GM19324 (cell line): Measurements from ENCODE around the gene ANKDD1B.

Source experiments
- ATAC-seq: cut with Tn5 transposase; IDR thresholded peaks from one replicate; pipeline ENCODE4 v1.9.1; 2021; ENCODE audit warnings: mild to moderate bottlenecking, moderate library complexity; ENCODE audit not compliant: unreplicated experiment, low FRiP score

The ANKDD1B gene

DNA sequence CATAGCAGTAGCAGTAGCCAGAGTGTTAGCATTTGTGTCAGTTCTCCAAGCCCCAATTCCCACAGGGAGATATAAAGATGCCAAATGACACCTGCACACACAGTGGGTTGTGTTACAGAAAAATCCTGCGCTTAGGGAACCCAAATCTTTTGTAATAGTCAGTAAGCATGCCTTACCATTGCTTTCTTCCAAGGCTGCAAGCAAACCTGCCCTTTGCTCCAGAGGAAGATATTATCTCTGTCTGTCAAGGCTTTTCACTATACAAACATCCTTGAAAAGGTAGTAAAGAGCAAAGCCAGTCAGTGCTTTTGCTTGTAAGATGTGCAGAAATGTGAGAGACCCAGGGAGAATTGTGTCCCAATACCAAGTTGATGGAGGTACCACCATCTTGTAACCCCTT lies 2.9 kb downstream of the ANKDD1B start:
- no peak for ATAC-seq

DNA sequence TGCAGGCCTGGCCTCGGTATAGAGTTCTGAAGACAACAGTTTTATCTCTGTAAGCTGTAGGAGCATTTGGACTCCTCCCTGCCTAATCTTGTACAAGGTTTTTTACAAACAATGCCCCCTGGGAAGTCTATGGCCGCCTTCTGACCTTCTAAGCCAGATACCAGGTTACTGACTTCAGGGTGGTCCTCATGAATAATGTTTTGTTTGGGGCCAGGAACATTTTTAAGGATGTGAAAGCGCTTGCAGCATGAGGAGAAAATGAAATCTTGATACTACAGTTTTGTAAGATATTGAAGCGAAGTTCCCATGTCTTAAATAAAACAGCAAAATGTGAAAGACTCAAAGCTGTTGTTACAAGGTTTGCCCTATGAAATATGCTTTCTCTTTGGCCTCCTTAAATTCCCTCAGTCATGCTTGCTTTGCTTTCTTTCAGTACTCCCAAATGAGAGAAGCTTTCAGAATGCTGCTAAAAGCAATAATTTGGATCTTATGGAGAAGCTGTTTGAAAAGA lies 5.2 kb downstream of the ANKDD1B start:
- no peak for ATAC-seq

DNA sequence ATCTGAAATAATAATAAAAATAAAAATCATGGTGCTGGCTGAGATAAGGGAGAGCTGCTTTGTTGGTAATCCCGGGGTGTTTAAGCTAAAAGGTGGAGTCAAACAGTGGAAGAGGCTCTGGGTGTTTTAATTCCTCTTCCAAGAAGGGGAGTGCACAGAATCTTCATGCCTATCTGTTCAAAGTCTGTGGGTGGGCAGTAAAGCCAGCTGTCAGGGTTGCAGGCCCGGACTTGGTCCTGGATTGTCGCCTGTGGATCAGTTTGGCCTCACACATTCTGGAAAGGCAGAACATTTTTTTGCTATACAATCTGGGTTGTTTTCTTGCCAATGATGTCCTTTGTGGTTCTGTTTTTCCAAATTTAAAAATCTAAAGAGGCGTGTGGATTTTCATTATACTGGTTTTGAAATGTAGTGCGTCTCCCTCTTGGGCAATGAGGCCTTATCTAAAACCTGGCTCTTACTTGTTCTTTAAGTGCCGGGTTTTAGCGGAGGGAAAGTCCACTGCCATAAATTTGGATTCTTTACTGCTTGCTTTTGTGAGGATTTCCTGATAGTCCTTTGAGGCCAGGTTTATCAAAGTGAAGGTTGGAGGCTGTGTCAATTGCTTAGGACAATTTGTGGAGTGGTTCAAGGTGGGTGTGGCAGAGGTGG lies 5.8 kb downstream of the ANKDD1B start:
- ATAC-seq, result no peak

DNA sequence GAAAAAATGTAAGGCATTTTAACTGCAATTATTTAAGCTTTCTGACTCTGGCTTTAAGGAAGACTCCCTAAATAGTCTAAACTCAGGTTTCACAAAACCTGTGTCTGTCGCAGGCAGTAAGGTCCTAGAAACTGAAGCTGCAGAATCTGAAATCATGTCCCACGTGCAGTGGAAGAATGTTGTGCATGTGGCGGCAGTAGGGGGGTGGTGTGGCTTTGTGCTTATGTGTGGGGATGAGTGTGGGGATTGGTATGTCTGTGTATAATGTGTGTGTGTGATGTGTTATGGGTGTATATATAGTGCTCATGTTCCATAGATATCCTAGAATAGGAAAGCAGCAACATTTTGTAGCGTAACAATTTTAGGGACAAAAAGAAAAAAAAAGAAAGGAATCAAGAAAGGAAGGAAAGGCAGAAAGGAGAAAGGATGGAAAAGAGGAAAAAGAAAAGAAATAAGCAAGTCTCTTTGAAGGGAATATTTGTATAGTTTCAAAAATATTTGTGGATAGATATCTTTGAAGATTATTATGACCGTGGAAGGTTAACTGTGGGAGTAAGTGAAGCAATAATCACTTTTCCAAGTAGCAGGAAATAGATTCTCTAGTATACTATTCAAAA lies 6.6 kb downstream of the ANKDD1B start:
- no peak for ATAC-seq

DNA sequence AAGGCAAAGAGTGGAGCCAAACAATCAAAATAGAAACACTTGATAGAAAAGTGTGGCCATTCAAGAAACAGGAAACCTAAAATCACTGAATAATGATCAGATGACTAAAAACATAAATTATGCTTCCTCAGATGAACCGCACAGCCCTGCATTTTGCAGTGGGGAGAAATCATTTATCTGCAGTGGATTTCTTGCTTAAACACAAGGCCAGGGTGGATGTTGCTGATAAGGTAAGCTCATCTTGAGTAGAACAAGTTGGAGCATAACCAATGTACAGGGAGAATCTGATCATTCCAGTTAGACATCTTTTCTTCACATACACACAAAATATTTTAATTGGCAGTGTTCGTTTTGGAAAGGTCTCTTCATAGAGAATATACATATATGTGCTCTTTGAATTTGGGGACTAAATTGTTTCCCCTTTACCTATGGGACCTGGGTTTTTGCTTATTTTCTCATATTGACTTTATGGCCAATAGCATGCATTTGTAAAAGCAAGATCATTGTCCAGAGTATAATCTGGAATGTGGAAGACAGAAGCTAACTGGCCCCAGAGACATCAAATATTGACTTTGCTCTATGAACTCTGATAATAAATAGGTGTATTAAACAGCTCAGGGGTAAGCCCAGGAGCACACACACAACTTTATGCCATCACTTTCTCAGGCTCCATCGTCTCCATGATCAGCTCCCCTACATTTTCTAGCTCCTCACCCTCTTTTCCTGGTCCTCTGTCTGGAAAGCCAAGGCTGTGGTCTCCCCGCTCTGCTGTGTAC lies 9.1 kb downstream of the ANKDD1B start:
- no peak for ATAC-seq

DNA sequence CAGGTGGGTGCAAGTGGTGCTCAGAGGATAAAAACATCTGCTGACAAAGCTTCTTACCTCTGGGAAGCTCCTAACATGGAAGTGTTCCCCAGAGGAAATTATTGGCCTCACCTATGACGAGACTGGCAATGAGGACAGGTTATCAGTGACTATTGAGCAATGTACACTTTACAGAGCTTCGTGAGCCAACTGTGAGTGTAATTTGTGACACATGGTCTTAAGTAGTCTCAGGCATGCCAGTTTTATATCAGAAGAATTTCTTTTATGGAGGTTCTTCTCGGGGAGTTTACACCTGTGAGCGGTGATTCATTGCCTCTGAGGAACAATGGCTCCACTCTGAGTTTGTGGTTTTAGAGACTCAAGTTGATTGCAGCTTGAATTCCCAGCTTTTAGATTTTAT lies 11.3 kb downstream of the ANKDD1B start:
- no peak for ATAC-seq

DNA sequence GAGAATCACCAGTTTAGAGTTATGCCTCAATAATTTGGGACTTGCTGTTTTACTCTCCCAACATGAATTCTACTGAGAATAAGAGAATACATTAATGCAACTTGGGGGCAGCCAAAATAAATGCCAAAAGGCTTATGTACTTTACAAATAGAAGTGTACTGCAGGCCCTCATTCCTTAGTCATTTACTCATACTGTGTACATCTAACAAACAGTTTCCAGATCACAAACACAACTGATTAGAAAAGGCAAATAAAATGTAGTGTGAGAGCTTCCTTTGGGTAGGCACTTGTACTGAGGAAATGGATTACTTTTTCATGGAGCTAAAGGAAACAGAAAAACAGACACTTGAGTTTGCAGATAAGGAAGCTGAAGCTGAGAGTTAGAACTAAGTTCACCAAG lies 12.6 kb downstream of the ANKDD1B start:
- no peak for ATAC-seq

DNA sequence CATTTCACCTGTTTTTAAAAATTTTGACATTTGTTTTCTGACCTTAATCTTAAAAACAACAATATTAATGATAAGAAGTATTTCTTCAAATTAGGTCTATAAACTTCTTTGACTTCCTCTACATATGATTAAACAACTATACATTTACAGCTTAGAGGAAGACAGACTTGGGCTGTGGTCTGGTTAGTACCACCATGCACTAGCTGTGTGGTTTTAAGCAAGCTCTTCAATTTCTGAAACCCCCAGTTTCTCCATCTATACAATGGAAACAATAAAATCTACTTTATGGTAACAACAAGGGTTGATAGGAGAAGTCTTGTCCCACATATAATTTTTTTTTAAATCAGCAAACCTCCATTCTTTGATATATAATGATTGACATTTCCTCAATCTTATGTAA lies 15.7 kb downstream of the ANKDD1B start:
- ATAC-seq, result no peak

DNA sequence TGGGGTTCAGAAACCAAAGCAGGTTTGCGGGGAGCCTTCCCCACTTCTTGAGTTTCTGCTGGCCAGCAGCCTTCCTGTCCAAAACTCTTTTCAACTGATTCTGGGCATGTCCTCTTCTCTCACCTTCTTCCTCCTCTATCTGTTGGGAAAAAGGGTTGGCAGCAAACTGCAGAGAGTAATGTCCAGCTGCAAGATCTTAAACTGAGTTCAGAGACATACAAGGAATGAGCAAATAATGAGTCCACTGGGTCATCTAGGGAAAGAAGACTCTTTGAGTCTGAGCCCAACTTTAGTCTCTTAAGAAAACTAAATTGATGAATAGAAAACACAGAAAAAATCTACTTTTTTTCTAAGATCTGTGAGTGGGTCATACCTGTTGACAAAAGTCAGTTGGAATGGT lies 16.5 kb downstream of the ANKDD1B start:
- ATAC-seq, result no peak

DNA sequence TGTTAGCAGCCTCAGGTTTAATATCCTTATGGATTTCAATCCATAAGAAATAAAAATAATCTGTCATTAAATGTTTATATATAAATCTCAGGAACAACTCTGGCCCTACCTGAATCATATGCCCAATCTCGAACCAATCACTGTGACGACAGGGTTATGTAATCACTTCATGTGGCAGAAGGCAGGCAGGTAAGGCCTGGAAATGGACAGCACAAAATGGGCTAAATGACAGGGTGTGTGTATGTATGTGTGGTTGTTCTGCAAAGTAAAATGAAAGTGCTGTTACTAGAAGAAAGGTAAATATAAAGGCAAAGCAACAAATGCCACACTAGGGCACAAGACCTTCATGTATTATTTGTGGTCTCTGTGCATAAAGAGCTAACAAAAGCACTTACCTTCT lies 19.6 kb downstream of the ANKDD1B start:
- ATAC-seq, result no peak

DNA sequence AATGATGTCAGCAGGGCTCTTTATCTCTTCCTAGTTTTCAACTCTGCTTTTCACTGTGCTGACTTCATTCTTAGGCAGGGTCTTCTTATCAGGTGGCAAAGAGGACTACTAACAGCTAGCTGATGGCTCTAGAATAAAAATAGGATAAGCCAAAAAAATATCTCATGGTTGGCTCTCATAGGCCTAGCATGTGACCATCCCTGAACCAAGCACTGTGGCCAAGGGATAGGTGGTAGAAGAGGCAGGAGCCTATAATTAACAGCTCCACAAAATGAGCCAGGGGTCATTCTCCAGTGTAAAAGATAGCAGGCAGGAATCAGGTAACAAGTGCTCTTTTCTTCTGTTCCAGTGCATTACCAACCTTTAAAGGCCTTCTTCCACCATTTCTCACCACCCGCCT lies 21.1 kb downstream of the ANKDD1B start:
- no peak for ATAC-seq

DNA sequence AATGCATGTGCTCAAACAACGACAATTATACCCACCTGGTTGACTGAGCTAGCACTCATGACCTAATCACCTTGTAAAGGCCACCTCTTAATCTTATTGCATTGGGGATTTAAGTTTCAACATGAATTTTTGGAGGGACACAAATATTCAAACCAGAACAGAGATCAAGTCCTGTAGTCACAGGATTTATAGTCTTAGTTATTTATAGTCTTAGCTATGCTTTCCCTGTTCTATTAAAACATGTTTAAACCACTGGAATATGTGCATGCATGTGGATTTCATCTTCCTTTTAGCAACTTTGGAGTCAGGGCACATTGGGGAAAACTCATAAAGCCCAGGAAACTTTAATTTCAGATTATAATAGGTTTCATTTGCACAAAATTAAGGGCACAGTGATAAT lies 26.7 kb downstream of the ANKDD1B start:
- ATAC-seq, result no peak

DNA sequence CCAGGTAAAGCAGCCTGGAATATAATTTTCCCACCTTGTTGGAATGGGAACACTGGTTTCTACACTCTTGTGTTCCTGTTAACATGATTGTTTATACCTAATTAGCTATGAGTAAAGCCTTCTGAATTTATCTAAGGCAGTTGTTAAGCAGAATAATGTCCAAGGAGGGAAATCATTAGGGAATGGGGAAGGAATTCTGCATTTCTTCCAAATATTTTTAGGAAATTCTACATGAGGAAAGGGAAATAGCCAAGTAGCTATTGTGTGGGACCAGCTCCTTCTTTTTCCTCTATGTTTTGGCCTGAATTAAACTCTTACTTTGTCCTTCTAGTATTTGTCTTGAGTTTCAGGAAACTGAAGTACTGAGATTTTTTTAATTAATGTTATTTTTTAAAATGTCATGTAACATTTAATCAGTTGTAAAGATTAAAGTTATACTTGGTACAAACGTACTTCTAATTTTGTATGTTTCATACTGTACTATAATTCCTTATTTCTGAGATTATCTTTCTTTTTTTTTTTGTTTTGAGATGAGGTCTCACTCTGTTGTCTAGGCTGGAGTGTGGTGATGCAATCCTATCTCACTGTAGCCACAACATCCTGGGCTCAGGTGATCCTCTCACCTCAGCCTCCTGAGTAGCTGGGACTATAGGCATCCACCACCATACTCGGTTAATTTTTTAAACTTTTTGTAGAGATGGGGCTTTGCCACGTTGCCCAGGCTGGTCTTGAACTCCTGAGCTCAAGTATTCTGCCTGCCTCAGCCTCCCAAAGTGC lies 28.5 kb downstream of the ANKDD1B start:
- ATAC-seq, result no peak

DNA sequence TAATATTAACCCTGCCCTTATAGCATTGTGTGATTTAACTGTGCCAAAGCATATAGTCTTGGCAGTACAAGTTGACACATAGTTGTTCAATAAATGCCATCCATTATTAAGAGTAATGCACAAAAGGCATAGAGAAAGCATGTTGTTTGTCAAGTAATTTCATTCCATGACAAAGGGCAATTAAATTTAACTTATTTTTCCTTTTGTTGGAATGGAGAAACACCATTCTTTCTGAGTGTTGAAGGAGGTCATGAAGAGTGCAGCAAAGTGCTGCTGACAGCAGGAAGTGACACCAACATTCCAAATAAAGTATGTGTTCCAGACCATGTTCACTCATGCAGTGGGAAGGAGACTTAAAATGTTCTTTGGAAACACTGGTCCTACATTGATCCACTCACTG lies 29.1 kb downstream of the ANKDD1B start:
- ATAC-seq, result no peak

DNA sequence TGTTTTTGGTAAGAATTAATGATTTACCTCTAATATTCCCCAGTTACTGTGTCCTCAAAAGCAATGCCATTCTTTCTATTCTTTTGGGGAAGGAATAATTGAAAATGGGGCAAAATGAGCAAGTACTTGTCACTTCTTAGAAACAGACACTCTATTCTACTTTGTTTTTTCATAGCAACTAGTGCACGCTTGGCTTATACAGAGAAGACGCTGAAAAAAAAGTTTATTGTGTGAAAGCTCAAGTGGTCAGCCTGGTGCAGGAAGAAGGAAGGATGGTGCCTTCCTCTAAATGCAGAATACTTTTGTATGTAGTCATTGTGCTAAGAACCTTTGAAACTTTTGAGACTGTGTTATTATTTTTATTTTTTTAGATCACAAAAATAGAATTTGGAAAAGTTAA lies 29.6 kb downstream of the ANKDD1B start:
- ATAC-seq, result no peak

DNA sequence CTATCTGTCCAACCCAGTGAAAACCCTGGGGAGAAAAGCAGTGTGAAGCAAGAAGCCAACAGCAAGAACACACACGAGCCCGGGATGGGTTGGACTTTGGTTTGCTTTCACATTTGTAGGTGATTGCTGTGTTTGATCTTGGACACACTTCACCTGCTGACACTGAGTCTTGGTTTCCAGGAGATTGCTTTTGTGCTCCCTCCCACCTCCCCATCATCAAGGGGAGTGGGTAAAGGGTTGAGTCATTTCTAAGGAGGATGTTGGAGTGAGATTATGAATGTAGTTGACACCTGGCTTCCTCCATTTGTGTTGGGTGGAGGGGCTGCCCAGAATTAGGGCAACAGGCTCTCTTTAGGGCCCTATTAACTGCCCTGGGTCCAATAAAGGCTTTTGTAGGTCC lies 37.5 kb downstream of the ANKDD1B start:
- ATAC-seq, result no peak

DNA sequence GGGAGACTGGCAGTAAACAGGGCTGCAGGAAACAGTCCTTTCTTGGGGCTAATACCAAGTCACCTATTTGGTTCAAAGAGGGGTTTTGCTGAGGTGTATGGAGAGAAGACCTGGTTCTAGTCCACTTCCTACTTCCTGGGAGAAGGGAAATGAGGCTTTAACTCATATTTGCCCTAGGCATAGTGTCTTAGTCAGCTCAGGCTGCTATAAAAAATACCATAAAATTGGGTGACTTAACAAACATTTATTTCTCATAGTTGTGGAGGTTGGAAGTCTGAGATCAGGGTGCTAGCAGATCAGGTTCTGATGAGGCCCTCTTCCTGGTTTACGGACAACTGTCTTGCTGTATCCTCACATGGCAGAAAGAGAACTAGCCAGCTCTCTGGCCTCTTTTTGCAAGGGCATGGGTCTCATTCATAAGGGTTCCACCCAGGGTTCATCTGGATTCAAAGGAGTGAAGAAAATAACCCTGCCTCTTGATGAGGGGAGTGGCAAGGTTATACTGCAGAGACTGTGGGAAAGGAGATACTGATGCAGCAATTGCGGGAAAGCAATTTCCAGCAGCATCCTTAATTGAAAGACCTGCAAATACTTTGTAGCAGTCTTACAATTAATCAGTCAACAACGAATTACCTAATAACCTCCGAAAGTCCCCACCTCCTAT lies 40.5 kb downstream of the ANKDD1B start:
- no peak for ATAC-seq

DNA sequence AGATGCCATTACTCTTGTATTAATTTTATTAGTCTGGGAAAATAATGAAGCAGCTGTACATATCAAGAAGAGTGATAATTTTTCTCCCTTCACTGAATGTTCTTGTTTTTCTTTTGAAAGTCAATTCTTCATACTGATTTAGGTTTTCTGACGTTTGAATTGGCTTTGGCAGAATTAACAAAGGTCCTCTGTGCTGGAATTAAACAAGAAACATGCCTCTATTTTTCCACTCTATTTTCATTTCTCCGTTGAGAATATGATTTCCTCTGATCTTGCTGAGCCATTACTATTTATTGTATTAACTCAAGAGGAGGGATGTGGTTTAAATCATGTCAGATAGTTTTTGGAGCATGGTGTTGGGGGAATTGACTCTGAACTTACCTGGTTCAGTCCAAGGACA lies 42.3 kb downstream of the ANKDD1B start:
- no peak for ATAC-seq

DNA sequence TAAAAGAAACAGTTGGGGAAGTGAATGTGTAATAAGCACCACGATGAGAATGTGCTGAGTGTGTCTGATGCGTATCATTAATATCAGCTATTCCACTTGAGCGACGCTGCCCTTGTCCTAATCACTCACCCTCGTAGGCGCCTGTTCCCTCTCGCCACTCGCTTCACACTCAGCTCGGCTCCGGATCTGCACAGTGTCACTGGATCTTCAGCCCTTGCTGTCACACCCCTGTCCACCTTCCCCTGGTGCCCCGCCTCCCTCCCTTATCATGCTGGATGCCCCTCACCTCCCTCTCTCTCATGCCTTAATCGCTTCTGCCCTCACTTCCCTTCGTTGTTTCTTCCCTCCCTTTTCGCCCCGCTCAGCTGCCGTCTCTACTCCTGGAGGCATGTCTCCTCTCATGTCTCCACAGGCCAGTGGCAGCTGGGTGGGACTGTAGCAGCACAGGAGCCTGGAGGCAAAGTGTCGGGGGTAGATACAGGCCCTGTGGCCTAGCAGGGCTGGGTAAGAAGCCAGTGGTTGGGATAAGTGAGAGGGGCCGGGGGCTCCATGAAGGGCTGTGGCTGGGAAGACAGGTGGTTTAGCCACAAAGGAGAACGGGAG lies 43.5 kb downstream of the ANKDD1B start:
- no peak for ATAC-seq
